Coronary artery (tissue), 2 donors: ENCODE results near the gene GRAMD1C.

Experiments used
- DNase-seq: peaks from one replicate; pipeline ENCODE4 v3.0.0-alpha.2; 2017; ENCODE audit warnings: low spot score
- H3K27ac ChIP-seq, 2 donors: fragments of 200-600 bp; sonication (generic); one replicate each; pipeline ENCODE4 v1.5.1; 2016 to 2019
- H3K4me3 ChIP-seq: fragments of 200-600 bp; sonication (generic); 2 replicates; pipeline ENCODE4 v1.5.1; 2016; ENCODE audit warnings: mild to moderate bottlenecking, moderate library complexity
- TF ChIP-seq, protein P1 (sequence below): fragments of 200-600 bp; sonication (generic); IDR thresholded peaks from one replicate; pipeline ENCODE4 v1.5.1; 2019; ENCODE audit warnings: antibody characterized with exemption

The GRAMD1C gene

DNA sequence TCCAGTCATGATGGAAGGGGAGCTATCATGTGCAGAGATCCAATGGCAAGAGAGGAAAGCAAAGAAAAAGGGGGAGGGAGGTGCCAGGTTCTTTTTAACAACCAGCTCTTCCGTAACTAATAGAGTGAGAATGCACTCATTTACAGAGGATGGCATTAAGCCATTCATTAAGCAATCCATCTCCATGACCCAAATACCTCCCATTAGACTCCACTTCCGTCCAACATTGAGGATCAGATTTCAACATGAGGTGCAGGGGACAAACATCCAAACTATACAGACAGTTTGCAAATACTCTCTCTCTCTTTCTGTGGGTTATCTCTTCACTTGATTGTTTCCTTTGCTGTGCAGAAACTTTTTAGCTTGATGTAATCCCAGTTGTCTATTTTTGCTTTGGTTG is 130.4 kb downstream of the GRAMD1C start:
- TF ChIP-seq, protein P1, sequence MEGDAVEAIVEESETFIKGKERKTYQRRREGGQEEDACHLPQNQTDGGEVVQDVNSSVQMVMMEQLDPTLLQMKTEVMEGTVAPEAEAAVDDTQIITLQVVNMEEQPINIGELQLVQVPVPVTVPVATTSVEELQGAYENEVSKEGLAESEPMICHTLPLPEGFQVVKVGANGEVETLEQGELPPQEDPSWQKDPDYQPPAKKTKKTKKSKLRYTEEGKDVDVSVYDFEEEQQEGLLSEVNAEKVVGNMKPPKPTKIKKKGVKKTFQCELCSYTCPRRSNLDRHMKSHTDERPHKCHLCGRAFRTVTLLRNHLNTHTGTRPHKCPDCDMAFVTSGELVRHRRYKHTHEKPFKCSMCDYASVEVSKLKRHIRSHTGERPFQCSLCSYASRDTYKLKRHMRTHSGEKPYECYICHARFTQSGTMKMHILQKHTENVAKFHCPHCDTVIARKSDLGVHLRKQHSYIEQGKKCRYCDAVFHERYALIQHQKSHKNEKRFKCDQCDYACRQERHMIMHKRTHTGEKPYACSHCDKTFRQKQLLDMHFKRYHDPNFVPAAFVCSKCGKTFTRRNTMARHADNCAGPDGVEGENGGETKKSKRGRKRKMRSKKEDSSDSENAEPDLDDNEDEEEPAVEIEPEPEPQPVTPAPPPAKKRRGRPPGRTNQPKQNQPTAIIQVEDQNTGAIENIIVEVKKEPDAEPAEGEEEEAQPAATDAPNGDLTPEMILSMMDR: no peak
- Histone ChIP-seq H3K27ac (no peak overlapping the region), H3K4me3 (no peak overlapping the region)
- DNase-seq: no peak

DNA sequence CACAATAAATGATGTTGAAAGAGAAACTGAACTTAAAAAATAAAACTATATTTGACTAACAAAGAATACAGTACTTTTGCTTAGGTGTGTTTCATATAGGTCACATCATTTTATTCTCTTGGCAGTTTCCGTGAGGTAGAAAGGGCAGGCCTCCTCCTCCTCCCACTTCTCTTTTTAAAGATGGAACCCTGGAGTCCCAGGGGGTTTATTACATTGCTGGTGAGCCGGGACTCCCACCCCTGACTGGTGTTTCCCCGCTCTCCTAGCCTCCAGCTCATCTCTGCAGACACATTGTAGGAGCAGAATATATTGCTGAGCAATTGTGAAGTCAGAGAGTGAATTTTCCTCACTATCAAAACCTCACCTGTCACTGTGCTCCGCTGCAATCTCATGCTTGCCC is 139.2 kb downstream of the GRAMD1C start:
- no peak for DNase-seq
- TF ChIP-seq, protein P1: no peak
- no peak overlapping the region for H3K4me3 ChIP-seq
- H3K27ac ChIP-seq: no peak overlapping the region

DNA sequence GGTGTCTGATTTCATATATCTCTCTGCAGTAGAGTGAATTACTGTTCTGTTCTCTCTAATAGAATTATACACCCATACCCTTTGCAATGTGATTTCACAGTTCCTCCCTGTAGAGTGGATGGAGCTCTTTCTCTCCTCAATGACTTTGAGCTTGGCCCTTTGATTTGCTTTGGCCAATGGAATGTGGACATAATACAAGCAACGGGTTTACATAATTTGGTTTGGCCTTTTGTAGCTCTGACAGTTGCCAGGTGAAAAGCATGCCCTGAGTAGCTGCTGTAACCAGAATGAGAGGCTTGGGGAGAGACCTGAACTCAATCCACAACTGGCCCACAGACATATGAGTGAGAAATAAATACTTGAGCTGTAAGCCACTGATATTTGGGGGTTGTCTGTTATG is 141.3 kb downstream of the GRAMD1C start:
- no peak for DNase-seq
- no peak overlapping the region for H3K27ac ChIP-seq
- TF ChIP-seq, protein P1: no peak
- H3K4me3 ChIP-seq: no peak overlapping the region

DNA sequence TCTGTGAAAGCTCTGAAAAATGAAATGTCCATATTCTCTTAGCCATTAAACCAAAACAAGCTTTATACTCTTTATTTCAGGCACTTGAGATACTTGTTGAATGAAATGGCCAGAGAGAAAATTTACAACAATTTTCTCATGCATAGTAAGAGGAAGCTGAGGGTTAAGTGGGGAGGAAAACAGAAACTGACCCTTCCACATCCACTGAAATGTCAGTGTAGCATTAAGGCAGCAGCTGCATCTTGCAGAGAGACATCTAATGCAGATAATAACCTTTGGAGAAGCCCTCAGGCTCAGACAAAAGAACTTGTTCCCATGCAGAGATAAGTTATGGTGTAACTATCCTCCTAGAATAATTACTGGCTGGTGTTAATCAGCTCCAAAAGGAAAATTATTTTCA is 143.2 kb downstream of the GRAMD1C start:
- Histone ChIP-seq H3K4me3 (no peak overlapping the region), H3K27ac (no peak overlapping the region)
- TF ChIP-seq, protein P1: no peak
- DNase-seq: no peak

DNA sequence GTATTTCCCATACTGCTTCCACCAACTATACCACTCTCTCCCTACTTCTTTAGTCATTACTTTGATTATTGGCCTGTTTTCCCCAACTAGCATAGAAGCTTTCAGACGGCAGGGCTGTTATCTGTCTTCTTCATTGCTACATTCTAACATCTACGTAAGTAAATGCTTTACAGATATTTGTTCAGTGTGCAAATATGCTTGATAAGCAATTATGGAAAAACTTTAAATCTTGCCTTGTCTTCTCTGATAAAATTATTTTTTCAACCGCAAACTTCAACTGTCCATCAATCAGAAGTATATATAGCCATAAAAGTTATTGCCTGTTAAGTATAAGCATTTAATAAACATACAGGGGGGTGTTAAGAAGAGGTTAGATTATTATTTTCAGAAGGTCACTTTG is 145.0 kb downstream of the GRAMD1C start:
- TF ChIP-seq, protein P1: no peak
- Histone ChIP-seq H3K27ac (no peak overlapping the region), H3K4me3 (no peak overlapping the region)
- DNase-seq: no peak

DNA sequence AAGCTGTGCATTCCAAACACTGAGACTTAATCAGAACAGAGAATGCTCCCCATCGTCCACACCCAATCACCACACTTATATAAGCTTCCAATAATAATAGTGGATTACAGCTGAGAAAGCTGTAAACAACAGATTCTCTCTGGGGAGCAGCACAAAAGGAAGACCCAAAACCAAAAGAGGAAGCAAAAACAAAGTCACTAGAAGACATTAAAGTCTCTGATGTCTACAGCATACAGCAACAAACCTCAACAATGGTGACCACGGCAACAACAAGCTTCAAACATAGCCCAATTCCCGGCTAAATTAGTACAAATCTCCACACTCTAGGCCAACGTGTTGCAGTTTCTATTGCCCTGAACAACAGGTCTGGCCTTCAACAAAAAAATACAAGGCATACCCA is 147.0 kb downstream of the GRAMD1C start:
- TF ChIP-seq, protein P1: no peak
- DNase-seq: no peak
- no peak overlapping the region for H3K27ac ChIP-seq
- H3K4me3 ChIP-seq: no peak overlapping the region
